H1 (cell line): ENCODE measurements around the gene GYPA. TPM values are rescaled to one million over a fixed set of nuclear protein-coding genes. Genes with fewer than 3 reads are reported as not detected.

Source experiments
- BACH1 ChIP-seq: IDR thresholded peaks from 2 replicates; pipeline ENCODE4 v1.6.1; 2012; ENCODE audit warnings: low read length, improper control_type of control experiment
- BRCA1 ChIP-seq: IDR thresholded peaks from 2 replicates; pipeline ENCODE4 v1.6.1; 2012; ENCODE audit warnings: low read depth, low read length, improper control_type of control experiment
- CEBPB ChIP-seq: IDR thresholded peaks from 2 replicates; pipeline ENCODE4 v1.6.1; 2012; ENCODE audit warnings: low read depth, low read length
- EP300 ChIP-seq, 2 experiments: IDR thresholded peaks; 1 replicate in 1 of 2; 2 replicates in 1 of 2; pipeline ENCODE4 v1.6.1; 2011 to 2012; ENCODE audit warnings: low read depth in 2 of 2, low read length in 2 of 2, mild to moderate bottlenecking in 2 of 2, borderline replicate concordance in 1 of 2, inconsistent platforms in 1 of 2, moderate library complexity in 1 of 2
- GTF2F1 ChIP-seq: IDR thresholded peaks from 2 replicates; pipeline ENCODE4 v1.6.1; 2012; ENCODE audit warnings: low read depth, low read length, improper control_type of control experiment, borderline replicate concordance
- HDAC6 ChIP-seq: IDR thresholded peaks from one replicate; pipeline ENCODE4 v1.7.1; 2012; ENCODE audit warnings: low read depth, mild to moderate bottlenecking, inconsistent platforms, low read length, moderate library complexity
- JUND ChIP-seq: IDR thresholded peaks from 2 replicates; pipeline ENCODE4 v1.6.1; 2011; ENCODE audit warnings: mild to moderate bottlenecking, improper control_type of control experiment, low read length
- PHF8 ChIP-seq: fragments of 200-600 bp; sonication (generic); conservative IDR thresholded peaks from 2 replicates; pipeline ENCODE4 v1.7.1; 2012; ENCODE audit warnings: low read depth, mild to moderate bottlenecking, inconsistent platforms, low read length, moderate library complexity
- POU5F1 ChIP-seq: IDR thresholded peaks from 2 replicates; pipeline ENCODE4 v1.6.1; 2011; ENCODE audit warnings: low read depth, mild to moderate bottlenecking, low read length, moderate library complexity
- RAD21 ChIP-seq, 2 experiments: IDR thresholded peaks in 1 of 2; conservative IDR thresholded peaks in 1 of 2; 2 replicates each; pipeline ENCODE4 v1.6.1; 2011; ENCODE audit warnings: low read depth in 2 of 2, low read length in 2 of 2, improper control_type of control experiment in 1 of 2, inconsistent platforms in 1 of 2, mild to moderate bottlenecking in 1 of 2, moderate library complexity in 1 of 2
- TCF12 ChIP-seq: IDR thresholded peaks from 2 replicates; pipeline ENCODE4 v1.6.1; 2011; ENCODE audit warnings: low read depth, mild to moderate bottlenecking, low read length
- YY1 ChIP-seq: IDR thresholded peaks from 2 replicates; pipeline ENCODE4 v1.6.1; 2011; ENCODE audit warnings: low read depth, mild to moderate bottlenecking, low read length
- polyA plus RNA-seq, 7 experiments: library from polyadenylated mRNA; depleted of rRNA in 3 of 7; stranded (reverse) in 5 of 7; unstranded in 2 of 7; fragments of >200 nt in 5 of 7; fragments of 200-250 nt in 2 of 7; gene quantifications; 1 replicate in 5 of 7; 2 replicates in 1 of 7; 4 replicates in 1 of 7; pipeline versions ENCODE4 v1.2.1 to v1.2.3, GENCODE V29; 2011 to 2013; ENCODE audit warnings: missing spikeins in 2 of 7, mixed read lengths in 2 of 7
- total RNA-seq: library from RNA; stranded (reverse); fragmentation: NEBNext Ultra II Directional; extraction: Animal tissue kit (Norgen Biotek cat#: 25700); gene quantifications from 2 replicates; pipeline ENCODE4 v1.2.1, GENCODE V29; 2021
- TF ChIP-seq, protein P1 (sequence below): fragments of 300-600 bp; sonication (generic); IDR thresholded peaks from 2 replicates; pipeline ENCODE4 v1.7.1; 2012; ENCODE audit warnings: low read length, moderate library complexity, mild to moderate bottlenecking, inconsistent platforms; ENCODE audit not compliant: insufficient replicate concordance

Gene GYPA
- total and polyA plus RNA-seq, 2 of the 8 experiments (the other 6 are each of a cell fraction or from before 2014, with no cell fraction given), result not detected

DNA sequence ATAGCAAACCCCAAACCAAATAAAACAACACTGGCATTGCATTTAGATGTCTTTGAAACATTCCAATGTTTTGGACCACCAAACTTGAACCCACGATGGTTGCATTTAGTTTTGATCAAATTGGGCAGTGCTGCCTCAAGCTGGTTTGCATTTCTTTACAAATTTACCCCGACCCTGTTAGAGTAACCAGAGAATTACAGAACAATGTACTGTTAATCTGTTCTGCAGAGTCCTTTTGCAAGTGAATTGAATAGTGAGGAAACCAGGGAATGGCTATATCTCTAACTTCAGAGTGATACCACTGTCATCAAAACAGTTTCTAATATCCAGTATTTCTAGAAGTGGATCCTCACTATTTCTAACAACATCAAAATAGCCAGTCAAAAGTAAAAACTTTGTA, 49.5 kb upstream of the GYPA start (continued):
- TF ChIP-seq, protein P1, sequence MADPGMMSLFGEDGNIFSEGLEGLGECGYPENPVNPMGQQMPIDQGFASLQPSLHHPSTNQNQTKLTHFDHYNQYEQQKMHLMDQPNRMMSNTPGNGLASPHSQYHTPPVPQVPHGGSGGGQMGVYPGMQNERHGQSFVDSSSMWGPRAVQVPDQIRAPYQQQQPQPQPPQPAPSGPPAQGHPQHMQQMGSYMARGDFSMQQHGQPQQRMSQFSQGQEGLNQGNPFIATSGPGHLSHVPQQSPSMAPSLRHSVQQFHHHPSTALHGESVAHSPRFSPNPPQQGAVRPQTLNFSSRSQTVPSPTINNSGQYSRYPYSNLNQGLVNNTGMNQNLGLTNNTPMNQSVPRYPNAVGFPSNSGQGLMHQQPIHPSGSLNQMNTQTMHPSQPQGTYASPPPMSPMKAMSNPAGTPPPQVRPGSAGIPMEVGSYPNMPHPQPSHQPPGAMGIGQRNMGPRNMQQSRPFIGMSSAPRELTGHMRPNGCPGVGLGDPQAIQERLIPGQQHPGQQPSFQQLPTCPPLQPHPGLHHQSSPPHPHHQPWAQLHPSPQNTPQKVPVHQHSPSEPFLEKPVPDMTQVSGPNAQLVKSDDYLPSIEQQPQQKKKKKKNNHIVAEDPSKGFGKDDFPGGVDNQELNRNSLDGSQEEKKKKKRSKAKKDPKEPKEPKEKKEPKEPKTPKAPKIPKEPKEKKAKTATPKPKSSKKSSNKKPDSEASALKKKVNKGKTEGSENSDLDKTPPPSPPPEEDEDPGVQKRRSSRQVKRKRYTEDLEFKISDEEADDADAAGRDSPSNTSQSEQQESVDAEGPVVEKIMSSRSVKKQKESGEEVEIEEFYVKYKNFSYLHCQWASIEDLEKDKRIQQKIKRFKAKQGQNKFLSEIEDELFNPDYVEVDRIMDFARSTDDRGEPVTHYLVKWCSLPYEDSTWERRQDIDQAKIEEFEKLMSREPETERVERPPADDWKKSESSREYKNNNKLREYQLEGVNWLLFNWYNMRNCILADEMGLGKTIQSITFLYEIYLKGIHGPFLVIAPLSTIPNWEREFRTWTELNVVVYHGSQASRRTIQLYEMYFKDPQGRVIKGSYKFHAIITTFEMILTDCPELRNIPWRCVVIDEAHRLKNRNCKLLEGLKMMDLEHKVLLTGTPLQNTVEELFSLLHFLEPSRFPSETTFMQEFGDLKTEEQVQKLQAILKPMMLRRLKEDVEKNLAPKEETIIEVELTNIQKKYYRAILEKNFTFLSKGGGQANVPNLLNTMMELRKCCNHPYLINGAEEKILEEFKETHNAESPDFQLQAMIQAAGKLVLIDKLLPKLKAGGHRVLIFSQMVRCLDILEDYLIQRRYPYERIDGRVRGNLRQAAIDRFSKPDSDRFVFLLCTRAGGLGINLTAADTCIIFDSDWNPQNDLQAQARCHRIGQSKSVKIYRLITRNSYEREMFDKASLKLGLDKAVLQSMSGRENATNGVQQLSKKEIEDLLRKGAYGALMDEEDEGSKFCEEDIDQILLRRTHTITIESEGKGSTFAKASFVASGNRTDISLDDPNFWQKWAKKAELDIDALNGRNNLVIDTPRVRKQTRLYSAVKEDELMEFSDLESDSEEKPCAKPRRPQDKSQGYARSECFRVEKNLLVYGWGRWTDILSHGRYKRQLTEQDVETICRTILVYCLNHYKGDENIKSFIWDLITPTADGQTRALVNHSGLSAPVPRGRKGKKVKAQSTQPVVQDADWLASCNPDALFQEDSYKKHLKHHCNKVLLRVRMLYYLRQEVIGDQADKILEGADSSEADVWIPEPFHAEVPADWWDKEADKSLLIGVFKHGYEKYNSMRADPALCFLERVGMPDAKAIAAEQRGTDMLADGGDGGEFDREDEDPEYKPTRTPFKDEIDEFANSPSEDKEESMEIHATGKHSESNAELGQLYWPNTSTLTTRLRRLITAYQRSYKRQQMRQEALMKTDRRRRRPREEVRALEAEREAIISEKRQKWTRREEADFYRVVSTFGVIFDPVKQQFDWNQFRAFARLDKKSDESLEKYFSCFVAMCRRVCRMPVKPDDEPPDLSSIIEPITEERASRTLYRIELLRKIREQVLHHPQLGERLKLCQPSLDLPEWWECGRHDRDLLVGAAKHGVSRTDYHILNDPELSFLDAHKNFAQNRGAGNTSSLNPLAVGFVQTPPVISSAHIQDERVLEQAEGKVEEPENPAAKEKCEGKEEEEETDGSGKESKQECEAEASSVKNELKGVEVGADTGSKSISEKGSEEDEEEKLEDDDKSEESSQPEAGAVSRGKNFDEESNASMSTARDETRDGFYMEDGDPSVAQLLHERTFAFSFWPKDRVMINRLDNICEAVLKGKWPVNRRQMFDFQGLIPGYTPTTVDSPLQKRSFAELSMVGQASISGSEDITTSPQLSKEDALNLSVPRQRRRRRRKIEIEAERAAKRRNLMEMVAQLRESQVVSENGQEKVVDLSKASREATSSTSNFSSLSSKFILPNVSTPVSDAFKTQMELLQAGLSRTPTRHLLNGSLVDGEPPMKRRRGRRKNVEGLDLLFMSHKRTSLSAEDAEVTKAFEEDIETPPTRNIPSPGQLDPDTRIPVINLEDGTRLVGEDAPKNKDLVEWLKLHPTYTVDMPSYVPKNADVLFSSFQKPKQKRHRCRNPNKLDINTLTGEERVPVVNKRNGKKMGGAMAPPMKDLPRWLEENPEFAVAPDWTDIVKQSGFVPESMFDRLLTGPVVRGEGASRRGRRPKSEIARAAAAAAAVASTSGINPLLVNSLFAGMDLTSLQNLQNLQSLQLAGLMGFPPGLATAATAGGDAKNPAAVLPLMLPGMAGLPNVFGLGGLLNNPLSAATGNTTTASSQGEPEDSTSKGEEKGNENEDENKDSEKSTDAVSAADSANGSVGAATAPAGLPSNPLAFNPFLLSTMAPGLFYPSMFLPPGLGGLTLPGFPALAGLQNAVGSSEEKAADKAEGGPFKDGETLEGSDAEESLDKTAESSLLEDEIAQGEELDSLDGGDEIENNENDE, result no peak
- no peak for TF ChIP-seq PHF8
- no peak for TF ChIP-seq CEBPB
- no peak for TF ChIP-seq JUND
- TF ChIP-seq BRCA1, result no peak
- no peak for TF ChIP-seq BACH1
- no peak for TF ChIP-seq GTF2F1
- TF ChIP-seq YY1, result no peak
- no peak for TF ChIP-seq RAD21 (IDR thresholded peaks at IDR 0.05 in 1 of 2, conservative IDR thresholded peaks at IDR 0.05 in 1 of 2; ENCODE audit: low read depth in 2 of 2, low read length in 2 of 2)
- no peak for TF ChIP-seq TCF12
- no peak for TF ChIP-seq EP300 (IDR thresholded peaks at IDR 0.05; ENCODE audit: borderline replicate concordance in 1 of 2, low read depth in 2 of 2, low read length in 2 of 2)
- TF ChIP-seq POU5F1, result no peak
- TF ChIP-seq HDAC6, result no peak
